Astrocyte (in vitro differentiated cells and primary cell): ENCODE data around the gene CYP2C8. TPM values are rescaled to one million over a fixed set of nuclear protein-coding genes. Genes with fewer than 3 reads are reported as not detected.
"Not testable (repeated sequence)": the region's sequence is repeated elsewhere in the genome, so short reads cannot be mapped to it uniquely, and the experiment has no call there.

Experiments
- DNase-seq: peaks from one replicate; pipeline ENCODE4 v3.0.0-alpha.2; 2010; ENCODE audit warnings: low read depth
- FAIRE-seq: peaks from 2 replicates; lab custom pipeline; 2011; peaks lifted over from hg19 to GRCh38; lab: Jason Lieb, UNC
- H2AFZ ChIP-seq: 2 replicates; pipeline ENCODE4 v1.6.0; 2012; ENCODE audit warnings: low read depth, low read length, inconsistent platforms
- H3K27ac ChIP-seq: 2 replicates; pipeline ENCODE4 v1.5.1; 2011; ENCODE audit warnings: low read depth, low read length, inconsistent platforms
- H3K27me3 ChIP-seq: 2 replicates; pipeline ENCODE4 v1.6.0; 2011; ENCODE audit warnings: low read length, inconsistent platforms; ENCODE audit not compliant: insufficient read depth
- H3K36me3 ChIP-seq: 2 replicates; pipeline ENCODE4 v1.5.1; 2011; ENCODE audit warnings: low read length, inconsistent platforms; ENCODE audit not compliant: insufficient read depth
- H3K4me1 ChIP-seq: 2 replicates; pipeline ENCODE4 v1.5.1; 2011; ENCODE audit warnings: low read length, inconsistent platforms; ENCODE audit not compliant: insufficient read depth
- H3K4me2 ChIP-seq: 2 replicates; pipeline ENCODE4 v1.6.0; 2012; ENCODE audit warnings: low read length, inconsistent platforms
- H3K4me3 ChIP-seq: 2 replicates; pipeline ENCODE4 v1.5.1; 2011; ENCODE audit warnings: low read depth, mild to moderate bottlenecking, low read length, inconsistent platforms; ENCODE audit not compliant: insufficient read depth
- H3K79me2 ChIP-seq: 2 replicates; pipeline ENCODE4 v1.6.0; 2012; ENCODE audit warnings: mild to moderate bottlenecking, low read length, inconsistent platforms; ENCODE audit not compliant: insufficient read depth
- H3K9ac ChIP-seq: 2 replicates; pipeline ENCODE4 v1.6.0; 2012; ENCODE audit warnings: mild to moderate bottlenecking, low read length, inconsistent platforms
- H3K9me3 ChIP-seq: 2 replicates; pipeline ENCODE4 v1.5.1; 2012; ENCODE audit warnings: low read depth, mild to moderate bottlenecking, low read length, inconsistent platforms; ENCODE audit not compliant: insufficient read depth
- H4K20me1 ChIP-seq: 2 replicates; pipeline ENCODE4 v1.6.0; 2012; ENCODE audit warnings: low read length, inconsistent platforms; ENCODE audit not compliant: insufficient read depth
- H3K27ac Mint-ChIP-seq: one replicate; pipeline ENCODE4 v1.8.0; 2021; ENCODE audit warnings: mild to moderate bottlenecking, mixed read lengths; ENCODE audit not compliant: unreplicated experiment
- H3K27me3 Mint-ChIP-seq: one replicate; pipeline ENCODE4 v1.8.0; 2021; ENCODE audit warnings: low read depth, mixed read lengths; ENCODE audit not compliant: unreplicated experiment
- H3K36me3 Mint-ChIP-seq: one replicate; pipeline ENCODE4 v1.8.0; 2021; ENCODE audit warnings: low read depth, mixed read lengths; ENCODE audit not compliant: unreplicated experiment
- H3K4me1 Mint-ChIP-seq: one replicate; pipeline ENCODE4 v1.8.0; 2021; ENCODE audit warnings: low read depth, mixed read lengths; ENCODE audit not compliant: unreplicated experiment
- H3K4me3 Mint-ChIP-seq: one replicate; pipeline ENCODE4 v1.8.0; 2021; ENCODE audit warnings: mild to moderate bottlenecking, moderate library complexity, mixed read lengths; ENCODE audit not compliant: unreplicated experiment
- H3K9me3 Mint-ChIP-seq: one replicate; pipeline ENCODE4 v1.8.0; 2021; ENCODE audit warnings: mild to moderate bottlenecking, mixed read lengths; ENCODE audit not compliant: unreplicated experiment
- EZH2 ChIP-seq: IDR thresholded peaks from 2 replicates; pipeline ENCODE4 v1.6.1; 2012; ENCODE audit warnings: mild to moderate bottlenecking, low read length, inconsistent platforms; ENCODE audit not compliant: insufficient read depth
- total RNA-seq: library from RNA; stranded (reverse); gene quantifications from 2 replicates; pipeline ENCODE4 v1.2.1, GENCODE V29; 2021
- TF ChIP-seq, protein P1 (sequence below): IDR thresholded peaks from 2 replicates; pipeline ENCODE4 v1.5.1; 2011; ENCODE audit warnings: low read depth, mild to moderate bottlenecking, inconsistent platforms, low read length, moderate library complexity; ENCODE audit not compliant: insufficient read depth

CYP2C8 gene
- total RNA-seq, 1 donor from 2014 or later: 0.39 TPM

DNA sequence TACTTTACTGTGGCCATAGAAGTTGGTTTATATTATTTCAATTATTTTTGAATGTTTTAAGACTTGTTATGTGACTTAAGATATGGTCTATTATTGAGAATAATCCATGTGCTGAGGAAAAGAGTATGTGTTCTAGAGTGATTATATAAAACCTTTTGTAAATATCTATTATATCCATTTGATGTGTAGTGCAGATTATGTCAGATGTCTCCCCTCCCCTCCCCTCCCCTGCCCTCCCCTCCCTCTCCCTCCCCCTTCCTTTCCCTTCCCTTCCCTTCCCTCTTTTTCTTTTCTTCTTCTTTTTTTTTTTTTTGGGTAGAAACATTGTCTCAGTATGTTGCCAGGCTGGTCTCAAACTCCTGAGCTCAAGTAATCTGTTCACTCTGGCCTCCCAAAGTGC lies 8.3 kb upstream of the CYP2C8 start:
- Histone ChIP-seq H3K27ac (no peak overlapping the region), H3K9ac (no peak overlapping the region), H3K27me3 (no peaks in the 10 kb centered on the region), H3K36me3 (no peaks in the 10 kb centered on the region), H3K4me3 (no peak overlapping the region), H2AFZ (no peak overlapping the region), H3K4me1 (no peaks in the 10 kb centered on the region), H4K20me1 (no peaks in the 10 kb centered on the region), H3K79me2 (no peaks in the 10 kb centered on the region), H3K4me2 (no peak overlapping the region), H3K9me3 (no peaks in the 10 kb centered on the region)
- H3K4me1 Mint-ChIP-seq: no peaks in the 10 kb centered on the region
- no peaks in the 10 kb centered on the region for H3K36me3 Mint-ChIP-seq
- H3K27ac Mint-ChIP-seq: no peak overlapping the region
- no peak for DNase-seq
- no peaks in the 10 kb centered on the region for H3K27me3 Mint-ChIP-seq
- no peak overlapping the region for H3K4me3 Mint-ChIP-seq
- peaks cover 9% of the 10 kb centered on the region for H3K9me3 Mint-ChIP-seq
- TF ChIP-seq, protein P1, sequence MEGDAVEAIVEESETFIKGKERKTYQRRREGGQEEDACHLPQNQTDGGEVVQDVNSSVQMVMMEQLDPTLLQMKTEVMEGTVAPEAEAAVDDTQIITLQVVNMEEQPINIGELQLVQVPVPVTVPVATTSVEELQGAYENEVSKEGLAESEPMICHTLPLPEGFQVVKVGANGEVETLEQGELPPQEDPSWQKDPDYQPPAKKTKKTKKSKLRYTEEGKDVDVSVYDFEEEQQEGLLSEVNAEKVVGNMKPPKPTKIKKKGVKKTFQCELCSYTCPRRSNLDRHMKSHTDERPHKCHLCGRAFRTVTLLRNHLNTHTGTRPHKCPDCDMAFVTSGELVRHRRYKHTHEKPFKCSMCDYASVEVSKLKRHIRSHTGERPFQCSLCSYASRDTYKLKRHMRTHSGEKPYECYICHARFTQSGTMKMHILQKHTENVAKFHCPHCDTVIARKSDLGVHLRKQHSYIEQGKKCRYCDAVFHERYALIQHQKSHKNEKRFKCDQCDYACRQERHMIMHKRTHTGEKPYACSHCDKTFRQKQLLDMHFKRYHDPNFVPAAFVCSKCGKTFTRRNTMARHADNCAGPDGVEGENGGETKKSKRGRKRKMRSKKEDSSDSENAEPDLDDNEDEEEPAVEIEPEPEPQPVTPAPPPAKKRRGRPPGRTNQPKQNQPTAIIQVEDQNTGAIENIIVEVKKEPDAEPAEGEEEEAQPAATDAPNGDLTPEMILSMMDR: no peak
- TF ChIP-seq EZH2: no peak
- no peak for FAIRE-seq

GRCh38 chr10:95071107-95071660 lies 1.9 kb upstream of the CYP2C8 start:
- Mint-ChIP-seq H3K27ac (no peak overlapping the region), H3K4me1 (no peaks in the 10 kb centered on the region), H3K36me3 (no peaks in the 10 kb centered on the region), H3K9me3 (no peaks in the 10 kb centered on the region), H3K27me3 (no peaks in the 10 kb centered on the region), H3K4me3 (no peak overlapping the region)
- Histone ChIP-seq H3K4me1 (no peaks in the 10 kb centered on the region), H2AFZ (no peak overlapping the region), H3K27ac (no peak overlapping the region), H4K20me1 (no peaks in the 10 kb centered on the region), H3K79me2 (no peaks in the 10 kb centered on the region), H3K4me3 (no peak overlapping the region), H3K4me2 (no peak overlapping the region), H3K9ac (no peak overlapping the region), H3K36me3 (no peaks in the 10 kb centered on the region), H3K27me3 (no peaks in the 10 kb centered on the region), H3K9me3 (no peaks in the 10 kb centered on the region)
- TF ChIP-seq EZH2: no peak
- TF ChIP-seq, protein P1: no peak
- FAIRE-seq (no peak), DNase-seq (no peak)

- not testable (repeated sequence) for FAIRE-seq, H3K9me3 ChIP-seq, DNase-seq, H3K4me2 ChIP-seq, H3K9ac ChIP-seq, H3K36me3 Mint-ChIP-seq, H3K4me1 ChIP-seq, H3K36me3 ChIP-seq, H2AFZ ChIP-seq, H3K27me3 Mint-ChIP-seq, H4K20me1 ChIP-seq, H3K27me3 ChIP-seq, H3K4me3 ChIP-seq, H3K79me2 ChIP-seq, H3K27ac Mint-ChIP-seq, H3K4me3 Mint-ChIP-seq, H3K27ac ChIP-seq, H3K4me1 Mint-ChIP-seq, H3K9me3 Mint-ChIP-seq
Observed at GRCh38 chr10:95064125-95064524, 5.2 kb downstream of the CYP2C8 start.
